IPS-11a (cell line): ENCODE results near the gene NUP153.
"Not testable (repeated sequence)": the region's sequence is repeated elsewhere in the genome, so short reads cannot be mapped to it uniquely, and the experiment has no call there.

ENCODE experiments used
- H3K4me3 ChIP-seq: one replicate; pipeline ENCODE4 v1.5.1; 2013; ENCODE audit warnings: low read depth, low read length, control low read depth

NUP153 gene

DNA sequence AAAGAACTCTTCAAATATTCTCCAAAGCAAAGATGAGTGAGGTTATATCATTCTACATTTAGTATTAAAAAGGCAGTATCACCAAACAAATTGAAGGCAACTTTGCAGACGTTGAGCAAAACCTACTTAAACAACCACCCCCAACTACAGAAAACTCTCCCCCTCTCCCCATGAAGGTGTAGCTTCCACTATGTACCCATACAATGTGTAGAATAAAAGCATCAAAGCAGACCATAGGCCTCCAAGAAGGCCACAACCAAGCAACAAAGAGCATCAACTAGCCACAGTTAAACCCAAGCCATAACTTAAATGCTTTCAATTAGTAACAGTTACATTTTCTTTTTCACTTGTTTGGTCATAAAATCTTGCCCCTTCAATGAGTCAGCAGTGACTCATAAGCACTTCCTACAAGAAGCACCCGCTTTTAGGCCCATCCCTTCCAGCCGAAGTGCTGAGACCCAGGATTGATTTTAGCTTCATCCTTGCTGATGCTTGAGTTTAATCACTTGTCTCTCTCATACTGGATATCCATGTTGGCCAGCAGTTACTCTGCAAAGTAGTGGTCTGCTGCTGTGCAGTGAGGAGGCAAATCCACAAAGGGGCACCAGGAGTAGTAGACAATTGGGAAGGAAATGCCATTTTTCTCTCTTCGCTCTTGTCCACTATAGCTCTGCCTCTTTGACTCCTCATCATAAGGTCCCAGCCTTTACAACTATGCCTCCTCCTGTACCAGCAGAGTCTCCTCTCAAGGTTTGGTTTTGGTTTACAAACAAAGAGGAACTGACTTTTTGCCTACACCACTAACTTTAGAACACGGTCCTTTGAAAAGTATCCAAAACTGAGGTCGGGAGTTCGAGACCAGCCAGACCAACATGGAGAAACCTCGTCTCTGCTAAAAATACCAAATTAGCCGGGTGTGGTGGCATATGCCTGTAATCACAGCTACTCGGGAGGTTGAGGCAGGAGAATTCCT is 8.4 kb upstream of the NUP153 start:
- no peak overlapping the region for H3K4me3 ChIP-seq

DNA sequence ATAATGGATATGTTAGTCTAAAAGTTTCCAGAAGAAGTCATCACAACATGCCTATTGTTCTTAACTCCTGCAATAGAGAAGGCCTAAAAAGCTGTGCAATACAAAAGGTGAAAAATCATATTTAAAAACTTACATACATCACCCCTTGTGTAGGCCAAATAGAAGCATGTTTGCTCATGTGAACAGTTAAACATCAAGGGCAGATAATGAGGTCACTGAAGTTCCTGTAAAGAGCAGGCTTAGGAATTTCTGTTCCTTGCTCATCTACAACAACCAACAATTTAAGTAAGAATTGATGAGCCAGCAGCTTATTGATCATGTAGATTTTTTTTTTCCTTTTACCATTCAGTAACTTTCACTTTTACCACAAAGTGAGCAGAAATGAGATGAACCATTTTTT is 7.5 kb upstream of the NUP153 start:
- no peak overlapping the region for H3K4me3 ChIP-seq

DNA sequence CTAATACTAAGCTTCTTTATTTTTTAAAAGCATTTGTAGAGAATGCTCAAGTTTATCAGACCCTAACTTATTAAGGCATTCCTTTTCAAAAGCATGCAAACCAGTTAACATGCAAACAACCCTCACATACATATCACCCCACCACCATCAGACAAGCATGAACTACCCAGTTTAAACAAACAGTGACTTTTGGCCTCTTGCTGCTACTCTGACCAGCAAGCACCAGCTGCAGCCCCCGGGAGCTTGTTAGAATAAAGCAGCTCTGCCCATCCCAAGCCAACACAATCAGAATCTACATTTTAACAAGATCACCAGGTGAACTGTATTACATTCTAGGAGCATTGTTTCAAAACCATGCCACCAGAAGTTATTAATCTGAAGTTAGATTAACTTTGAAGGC is 5.9 kb upstream of the NUP153 start:
- H3K4me3 ChIP-seq: no peak overlapping the region

DNA sequence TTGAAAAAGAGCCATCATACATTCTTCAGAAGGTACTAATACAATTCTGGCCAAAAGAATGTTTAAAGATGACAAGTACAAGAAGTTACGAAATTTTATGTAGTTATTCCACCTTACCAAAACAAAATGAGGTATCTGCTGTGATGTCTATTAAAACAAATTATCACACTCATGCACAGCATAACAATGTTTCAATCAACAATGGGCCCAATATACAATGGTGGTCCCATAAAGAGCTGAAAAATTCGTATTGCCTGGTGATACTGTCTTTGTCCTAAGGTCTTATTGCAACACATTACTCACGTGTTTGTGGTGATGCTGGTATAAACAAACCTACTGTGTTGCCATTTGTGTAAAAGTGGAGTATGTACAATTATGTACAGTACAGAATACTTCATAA is 3.6 kb upstream of the NUP153 start:
- no peak overlapping the region for H3K4me3 ChIP-seq

DNA sequence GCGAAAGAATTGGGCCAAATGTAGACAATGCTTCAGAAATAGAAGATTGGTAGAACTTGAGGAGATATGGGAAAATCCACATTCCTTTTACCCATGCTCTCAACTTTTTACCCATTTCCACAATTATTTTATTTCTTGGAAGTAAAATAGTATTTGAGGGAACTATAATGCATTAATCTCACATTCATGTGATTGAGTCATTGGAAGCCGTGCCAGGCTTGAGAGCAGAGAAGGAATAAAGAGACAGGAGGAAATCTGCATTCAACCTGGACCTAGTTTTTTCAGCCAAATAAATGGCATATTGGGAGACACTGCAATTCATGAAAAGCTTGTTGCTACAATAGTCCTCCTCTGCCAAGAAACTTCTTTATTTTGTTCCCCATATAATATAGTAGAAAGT is 2.8 kb upstream of the NUP153 start:
- no peak overlapping the region for H3K4me3 ChIP-seq

DNA sequence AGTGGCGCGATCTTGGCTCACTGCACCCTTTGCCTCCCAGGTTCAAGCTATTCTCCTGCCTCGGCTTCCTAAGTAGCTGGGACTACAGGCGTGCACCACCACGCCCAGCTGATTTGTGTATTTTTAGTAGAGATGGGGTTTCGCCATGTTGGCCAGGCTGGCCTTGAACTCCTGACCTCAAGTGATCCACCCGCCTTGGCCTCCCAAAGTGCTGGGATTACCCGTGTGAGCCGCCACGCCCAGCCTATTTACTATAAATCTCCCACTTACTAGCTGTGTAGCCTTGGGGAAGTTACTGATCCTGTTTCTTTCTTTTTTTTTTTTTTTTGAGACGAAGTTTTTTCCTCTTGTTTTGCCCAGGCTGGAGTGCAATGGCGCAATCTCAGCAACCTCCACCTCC is 1.3 kb upstream of the NUP153 start:
- not testable (repeated sequence) for H3K4me3 ChIP-seq

DNA sequence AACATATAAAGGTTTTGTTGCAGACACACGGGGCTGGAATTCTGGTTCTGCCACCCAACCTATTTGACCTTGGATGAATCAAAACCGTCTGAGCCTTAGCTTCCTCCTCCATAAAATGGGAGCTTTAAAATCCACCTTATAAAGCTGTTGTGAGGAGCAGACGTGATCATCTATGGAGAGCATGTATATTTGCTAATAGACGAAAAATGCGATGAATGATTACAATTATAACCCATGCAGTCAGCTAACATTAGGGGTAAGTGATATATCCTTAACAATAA is 586 bp upstream of the NUP153 start:
- H3K4me3 ChIP-seq: no peak overlapping the region

DNA sequence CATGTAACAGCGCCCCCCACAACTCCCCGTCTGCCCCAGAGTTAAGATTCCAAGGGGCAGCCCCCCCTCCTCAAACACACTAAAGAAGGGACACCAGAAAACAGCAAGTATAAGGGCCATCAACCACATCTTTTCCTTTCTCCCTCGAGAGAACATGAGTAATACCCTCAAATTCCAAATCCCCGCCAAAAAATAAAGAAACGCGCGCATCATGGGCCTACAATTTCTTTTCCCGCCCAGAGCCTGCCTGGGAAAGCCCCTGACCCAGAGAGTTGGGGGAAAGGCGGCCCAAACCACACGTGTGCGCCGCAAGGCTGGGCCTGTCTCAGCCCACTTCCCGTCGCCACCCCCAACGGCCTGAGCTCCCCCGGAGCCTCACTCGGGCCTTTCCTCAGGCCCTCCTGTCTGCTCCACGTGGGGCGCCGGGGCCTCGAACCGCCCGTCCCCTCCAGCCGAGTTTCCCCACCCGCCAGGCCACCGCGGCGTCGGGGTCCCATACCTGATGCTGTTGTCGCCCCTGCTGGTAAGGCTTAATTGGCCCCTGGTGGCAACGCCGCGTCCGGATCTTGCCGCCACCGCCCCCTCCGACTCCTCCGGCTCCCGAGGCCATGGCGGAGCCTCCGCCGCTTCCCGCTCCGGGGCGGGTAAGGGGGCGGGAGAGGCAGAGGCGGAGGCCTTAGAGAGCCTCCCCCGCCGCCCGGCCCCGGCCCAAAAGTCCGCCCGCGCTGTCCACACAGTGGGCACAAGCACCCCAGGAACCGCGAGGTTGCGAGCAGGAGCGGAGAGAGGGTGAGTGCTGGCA is 746 bp downstream of the NUP153 start:
- H3K4me3 ChIP-seq: peak overlapping the region; percentile 91

DNA sequence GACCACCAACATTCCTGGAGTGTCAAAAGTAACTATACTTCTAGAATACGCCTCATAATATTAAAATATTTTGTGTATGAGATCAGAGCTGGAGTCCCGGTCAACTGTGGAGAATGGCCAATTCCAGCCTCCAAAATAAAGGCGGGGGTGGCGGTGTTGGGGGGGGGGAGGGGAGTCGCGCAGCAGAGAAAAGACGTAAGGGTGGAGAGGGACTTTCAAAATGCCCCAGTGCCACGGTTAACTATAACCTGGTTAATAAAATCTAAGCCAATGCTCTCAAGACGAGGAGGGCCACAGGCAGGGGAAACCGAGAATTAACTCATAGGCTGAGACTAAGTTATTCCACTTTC is 1.3 kb downstream of the NUP153 start:
- peak overlapping the region; percentile 91 for H3K4me3 ChIP-seq

DNA sequence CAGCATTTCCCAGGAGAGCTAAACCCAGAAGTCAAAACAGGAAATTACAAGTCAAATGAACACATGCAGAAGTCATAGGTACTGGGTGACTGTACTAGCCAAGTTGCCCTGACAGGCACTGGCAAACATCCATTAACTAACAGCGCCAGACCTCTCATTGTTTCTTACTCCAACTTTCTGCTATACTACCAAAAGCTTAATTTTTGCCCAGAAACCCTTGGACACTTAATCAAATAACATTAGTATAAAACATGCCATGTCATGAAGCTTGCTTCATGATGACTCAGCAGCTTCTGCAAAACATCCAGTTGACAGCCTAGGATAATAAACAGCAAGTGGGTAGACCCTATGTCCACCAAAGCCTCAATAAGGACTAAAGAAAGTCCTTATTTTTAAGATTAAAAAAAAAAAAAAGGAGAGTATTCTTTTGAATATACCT is 3.5 kb downstream of the NUP153 start:
- no peak overlapping the region for H3K4me3 ChIP-seq

DNA sequence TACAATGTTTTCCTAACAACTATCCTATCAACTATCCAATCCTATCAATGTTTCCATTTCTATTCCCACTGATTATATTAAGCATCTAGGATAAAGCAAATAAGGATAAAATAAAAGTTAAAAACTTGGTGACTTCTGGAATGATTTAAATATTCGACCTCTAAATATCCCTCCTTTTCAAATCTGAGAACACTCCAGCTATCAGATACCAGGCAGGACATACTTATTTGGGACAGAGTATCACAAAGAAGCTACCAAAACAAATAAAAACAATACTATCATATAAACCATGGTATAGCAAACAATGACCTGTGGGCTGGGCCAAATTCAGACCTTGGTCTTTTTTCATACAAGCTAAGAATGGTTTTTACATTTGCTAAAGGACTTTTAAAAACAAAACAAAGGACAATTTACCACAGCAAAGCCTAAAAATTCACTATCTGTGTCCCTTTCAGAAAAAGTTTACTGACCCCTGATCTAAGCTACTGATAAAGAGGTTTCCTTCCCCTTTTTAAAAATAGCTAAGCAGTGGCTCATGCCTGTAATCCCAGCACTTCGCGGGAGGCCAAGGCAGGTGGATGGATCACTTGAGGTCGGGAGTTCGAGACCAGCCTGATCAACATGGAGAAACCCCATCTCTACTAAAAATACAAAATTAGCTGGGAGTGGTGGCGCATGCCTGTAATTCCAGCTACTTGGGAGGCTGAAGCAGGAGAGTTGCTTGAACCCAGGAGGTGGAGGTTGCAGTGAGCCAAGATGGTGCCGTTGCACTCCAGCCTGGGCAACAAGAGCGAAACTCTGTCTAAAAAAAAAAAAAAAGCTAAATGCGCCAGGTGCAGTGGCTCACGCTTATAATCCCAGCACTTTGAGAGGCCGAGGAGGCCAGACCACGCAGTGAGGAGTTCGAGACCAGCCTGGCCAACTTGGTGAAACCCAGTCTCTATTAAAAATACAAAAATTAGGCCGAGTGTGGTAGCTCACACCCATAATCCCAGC is 6.0 kb downstream of the NUP153 start:
- H3K4me3 ChIP-seq: no peak overlapping the region

DNA sequence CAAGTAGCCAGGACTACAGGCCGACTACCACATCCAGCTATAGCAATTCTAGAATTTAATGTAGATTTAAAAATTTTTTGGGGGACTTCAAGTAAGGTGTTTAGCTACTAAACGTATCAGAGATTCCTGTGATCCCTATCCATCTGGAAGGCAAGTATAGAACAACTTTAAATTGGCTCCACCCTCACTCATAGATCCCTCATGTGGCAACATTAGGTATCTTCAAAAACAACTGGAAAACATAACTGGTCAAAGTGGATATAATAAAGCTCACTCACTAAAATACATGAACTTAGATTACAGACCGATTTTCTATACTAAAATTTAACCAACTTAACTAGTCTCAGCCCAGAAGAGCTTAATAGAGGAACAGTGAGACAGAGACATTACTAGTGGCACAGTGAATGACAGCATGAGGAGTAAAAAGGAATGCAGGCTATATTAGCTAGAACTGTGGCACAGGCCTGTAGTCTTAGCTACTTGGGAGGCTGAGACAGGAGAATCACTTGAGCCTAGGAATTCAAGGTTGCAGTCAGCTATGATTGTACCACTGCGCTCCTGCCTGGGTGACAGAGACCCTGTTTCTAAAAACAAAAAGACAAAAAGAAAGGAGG is 14.7 kb downstream of the NUP153 start:
- H3K4me3 ChIP-seq: no peak overlapping the region

DNA sequence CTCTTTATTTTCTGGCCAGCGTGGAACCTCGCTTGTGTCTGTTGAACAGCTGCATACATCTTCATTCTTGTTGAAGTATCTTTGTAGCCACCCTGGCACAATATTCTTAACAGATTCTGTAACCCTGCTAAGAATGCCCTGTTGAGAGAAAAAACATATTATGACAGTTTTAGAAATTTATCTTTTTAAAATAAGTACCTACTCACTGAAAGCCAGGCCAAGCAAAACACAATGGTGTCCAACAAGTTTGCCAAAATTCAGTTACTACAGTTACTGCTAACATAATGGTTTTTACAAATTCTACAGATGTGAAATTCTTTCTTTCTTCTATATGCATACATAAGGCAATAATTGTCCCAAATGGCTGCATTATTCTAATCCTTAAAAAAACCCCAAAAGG is 18.2 kb downstream of the NUP153 start:
- no peak overlapping the region for H3K4me3 ChIP-seq

DNA sequence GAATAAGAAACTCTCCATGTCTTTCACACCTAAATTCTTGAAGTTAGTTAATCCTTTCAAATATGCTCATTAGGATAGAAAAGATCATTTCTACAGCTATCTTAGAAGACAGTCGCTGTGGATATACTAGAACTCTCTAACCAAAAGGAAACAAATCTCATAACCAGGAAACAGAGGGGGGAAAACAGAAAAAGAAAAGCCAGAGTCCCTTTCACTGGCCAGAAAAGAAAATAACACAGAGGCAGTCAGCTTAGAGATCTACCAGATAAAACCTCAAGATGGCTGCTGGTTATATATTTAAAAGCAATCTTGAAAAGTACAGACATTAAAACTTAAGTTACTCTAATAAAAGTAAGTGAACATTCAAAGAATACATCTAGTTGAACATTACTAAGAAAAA is 19.6 kb downstream of the NUP153 start:
- H3K4me3 ChIP-seq: no peak overlapping the region

DNA sequence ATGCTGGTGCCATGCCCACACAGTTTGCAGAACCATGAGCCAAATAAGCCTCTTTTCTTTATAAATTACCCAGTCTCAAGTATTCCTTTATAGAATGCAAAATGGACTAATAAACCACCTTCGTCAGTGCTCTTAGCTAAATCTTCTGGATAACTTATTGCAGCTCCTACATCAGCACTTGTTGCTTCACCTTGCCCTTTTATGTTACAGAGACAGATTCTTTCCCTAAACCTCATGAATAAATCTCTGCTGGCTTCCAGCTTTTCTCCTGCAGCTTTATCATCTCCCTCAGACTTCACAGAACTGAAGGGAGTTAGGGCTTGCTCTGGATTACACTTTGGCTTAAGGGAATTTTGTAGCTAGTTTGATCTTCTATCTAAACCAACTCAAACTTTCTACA is 22.6 kb downstream of the NUP153 start:
- no peak overlapping the region for H3K4me3 ChIP-seq

DNA sequence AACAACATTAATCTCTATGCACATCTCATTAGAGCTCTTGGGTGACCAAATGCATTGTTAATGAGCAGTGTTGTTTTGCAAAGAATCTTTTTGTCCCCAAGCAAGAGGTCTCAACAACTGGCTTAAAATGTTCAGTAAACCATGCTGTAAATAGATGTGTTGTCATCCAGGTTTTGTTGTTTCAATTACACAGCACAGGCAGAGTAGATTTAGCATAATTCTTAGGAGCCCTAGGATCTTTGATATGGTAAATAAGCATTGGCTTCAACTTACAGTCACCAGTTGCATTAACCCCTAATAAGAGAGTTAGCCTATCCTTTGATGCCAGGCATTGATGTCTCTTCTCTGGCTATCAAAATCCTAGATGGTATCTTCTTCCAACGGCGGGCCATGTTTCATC is 23.3 kb downstream of the NUP153 start:
- no peak overlapping the region for H3K4me3 ChIP-seq

DNA sequence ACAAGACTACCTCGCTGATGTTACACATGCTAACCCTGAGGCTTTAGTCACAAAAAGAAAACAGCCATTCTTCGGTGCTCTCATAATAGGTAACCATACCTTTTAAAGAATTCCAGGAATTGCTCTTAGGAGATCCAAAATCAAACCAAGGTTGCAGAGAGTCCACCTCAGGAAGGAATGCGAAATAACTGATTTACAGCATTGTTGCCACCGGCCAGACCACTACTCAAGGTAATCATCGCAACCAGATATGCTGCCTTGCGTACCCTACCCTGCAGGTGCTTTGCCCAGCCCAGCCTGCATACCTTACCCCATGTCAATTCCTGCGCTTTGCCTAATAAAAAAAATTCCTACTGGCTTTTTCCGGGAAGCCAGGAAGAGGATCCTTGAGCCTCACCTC is 27.0 kb downstream of the NUP153 start:
- no peak overlapping the region for H3K4me3 ChIP-seq

DNA sequence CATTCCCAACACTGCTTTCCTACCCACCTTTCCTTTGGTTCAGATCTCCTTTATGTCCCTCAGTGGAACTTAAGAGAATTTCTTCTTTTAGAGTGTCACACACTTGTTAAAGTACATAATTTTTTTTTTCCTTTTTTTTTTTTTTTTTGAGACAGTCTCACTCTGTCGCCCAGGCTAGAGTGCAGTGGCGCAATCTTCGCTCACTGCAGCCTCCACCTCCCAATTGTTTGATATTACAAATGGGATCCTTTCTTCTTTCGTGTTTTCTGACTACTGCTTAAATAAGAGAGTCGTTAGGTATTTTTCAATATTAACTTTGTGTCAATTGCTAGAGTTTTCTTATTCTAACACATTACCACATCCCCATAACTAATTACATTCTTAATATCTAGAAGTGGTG is 29.1 kb downstream of the NUP153 start:
- H3K4me3 ChIP-seq: no peak overlapping the region

DNA sequence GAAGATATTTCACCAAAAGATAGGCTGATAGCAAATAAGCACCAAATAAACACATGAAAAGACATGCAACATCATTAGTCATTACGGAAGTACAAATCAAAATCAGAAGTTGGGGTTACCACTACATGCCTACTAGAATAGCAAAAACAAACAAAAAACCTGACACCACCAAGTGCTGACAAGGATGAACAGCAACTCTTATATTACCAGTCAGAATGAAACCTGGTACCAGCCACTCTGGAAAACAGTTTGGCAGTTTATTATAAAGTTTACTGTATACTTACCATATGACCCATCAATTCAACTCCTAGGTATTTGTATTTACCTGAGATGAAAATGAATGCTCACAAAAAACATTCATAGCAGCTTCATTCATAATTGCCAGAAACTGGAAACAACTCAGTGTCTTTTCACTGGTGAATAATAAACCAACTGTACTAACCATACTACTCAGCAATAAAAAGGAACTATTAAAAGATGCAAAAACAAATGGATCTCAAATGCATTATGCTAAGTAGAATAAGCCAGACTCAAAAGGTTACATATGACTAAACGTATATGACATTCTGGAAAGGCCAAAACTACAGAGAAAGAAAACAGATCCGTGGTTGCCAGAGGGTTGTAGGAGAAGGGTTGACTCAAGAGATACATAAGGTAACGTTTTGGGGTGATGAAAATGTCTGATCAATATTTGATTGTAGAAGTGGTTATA is 33.0 kb downstream of the NUP153 start:
- H3K4me3 ChIP-seq: no peak overlapping the region

DNA sequence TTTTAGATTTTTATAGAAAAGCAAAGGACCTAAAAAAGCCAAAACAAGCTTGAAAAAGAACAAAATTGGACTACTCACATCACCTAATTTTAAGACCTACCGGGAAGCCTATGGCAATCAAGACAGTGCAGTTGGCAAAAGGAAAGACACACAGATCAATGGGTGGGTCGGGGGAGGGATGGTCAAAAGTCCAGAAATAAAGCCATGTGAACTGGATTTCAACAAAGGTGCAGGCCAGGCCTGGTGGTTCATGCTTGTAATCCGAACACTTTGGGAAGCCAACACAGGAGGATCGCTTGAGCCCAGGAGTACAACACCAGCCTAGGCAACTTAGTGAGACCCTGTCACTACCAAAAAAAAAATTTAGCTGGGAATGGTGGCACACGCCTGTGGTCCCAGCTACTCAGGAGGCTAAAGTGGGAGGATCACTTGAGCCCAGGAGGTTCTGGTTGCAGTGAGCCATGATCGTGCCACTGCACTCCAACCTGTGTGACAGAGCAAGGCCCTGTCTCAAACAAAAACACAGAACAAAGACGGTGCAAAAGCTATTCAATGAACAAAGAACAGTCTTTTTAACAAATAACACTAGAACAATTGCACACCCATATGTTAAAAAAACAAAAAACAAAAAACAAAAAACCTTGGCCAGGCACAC is 34.5 kb downstream of the NUP153 start:
- no peak overlapping the region for H3K4me3 ChIP-seq
